SU-DHL-6 (cell line): Measurements from ENCODE around the gene IL10RB.

Source experiments
- H2AFZ ChIP-seq: fragments of 200-600 bp; sonication (generic); 2 replicates; pipeline ENCODE4 v1.6.1; 2014; ENCODE audit warnings: low read depth, mild to moderate bottlenecking, moderate library complexity, mixed read lengths, antibody characterized with exemption, low read length; ENCODE audit not compliant: severe bottlenecking
- H3F3A ChIP-seq: fragments of 200-600 bp; shearing (Covaris generic); 2 replicates; pipeline ENCODE4 v1.6.0; 2016; ENCODE audit warnings: antibody characterized with exemption, mild to moderate bottlenecking; ENCODE audit not compliant: insufficient read depth
- H3K27ac ChIP-seq: fragments of 200-600 bp; sonication (generic); 2 replicates; pipeline ENCODE4 v1.5.1; 2016; ENCODE audit warnings: low read depth, mild to moderate bottlenecking, low read length, moderate library complexity, mixed read lengths
- H3K27me3 ChIP-seq: fragments of 200-600 bp; sonication (generic), shearing (Covaris generic); 2 replicates; pipeline ENCODE4 v1.6.0; 2014; ENCODE audit warnings: mild to moderate bottlenecking, low read length
- H3K36me3 ChIP-seq: fragments of 200-600 bp; sonication (generic); 2 replicates; pipeline ENCODE4 v1.6.1; 2014; ENCODE audit warnings: mild to moderate bottlenecking, low read length, mixed read lengths
- H3K4me2 ChIP-seq: fragments of 300-600, 200-600 bp; shearing (Covaris generic), sonication (generic); 2 replicates; pipeline ENCODE4 v1.6.0; 2014; ENCODE audit warnings: low read length, low read depth, mild to moderate bottlenecking; ENCODE audit not compliant: poor library complexity, severe bottlenecking
- H3K4me3 ChIP-seq: fragments of 200-600 bp; sonication (generic); 2 replicates; pipeline ENCODE4 v1.5.1; 2014; ENCODE audit warnings: antibody characterized with exemption, low read length, mild to moderate bottlenecking, mixed read lengths; ENCODE audit not compliant: insufficient read depth, poor library complexity, severe bottlenecking
- H3K79me2 ChIP-seq: fragments of 200-600 bp; sonication (generic); 2 replicates; pipeline ENCODE4 v1.6.1; 2014; ENCODE audit warnings: mild to moderate bottlenecking, low read length, moderate library complexity; ENCODE audit not compliant: insufficient read depth
- H3K9ac ChIP-seq: fragments of 200-600 bp; sonication (generic); 2 replicates; pipeline ENCODE4 v1.7.0; 2014; ENCODE audit warnings: mild to moderate bottlenecking, low read length
- H3K9me2 ChIP-seq: fragments of 200-600 bp; sonication (generic); replicated peaks from 2 replicates; pipeline ENCODE4 v1.6.1; 2014; ENCODE audit warnings: low read length; ENCODE audit not compliant: insufficient read depth
- H3K9me3 ChIP-seq: fragments of 200-600 bp; sonication (generic); 2 replicates; pipeline ENCODE4 v1.6.1; 2014; ENCODE audit warnings: low read length, mixed read lengths; ENCODE audit not compliant: insufficient read depth
- H4K20me1 ChIP-seq: fragments of 200-600 bp; sonication (generic); 2 replicates; pipeline ENCODE4 v1.6.1; 2014; ENCODE audit warnings: low read depth, mild to moderate bottlenecking, antibody characterized with exemption, low read length, moderate library complexity, mixed read lengths
- CTCF ChIP-seq: fragments of 200-600 bp; sonication (generic); IDR thresholded peaks from one replicate; pipeline ENCODE4 v1.5.1; 2017; ENCODE audit warnings: antibody characterized with exemption, mild to moderate bottlenecking, low read length, moderate library complexity; ENCODE audit not compliant: insufficient read depth, poor library complexity, severe bottlenecking
- EZH2phosphoT487 ChIP-seq: fragments of 200-600 bp; sonication (generic), shearing (Covaris generic); conservative IDR thresholded peaks from 2 replicates; pipeline ENCODE4 v1.6.1; 2018; ENCODE audit warnings: mild to moderate bottlenecking, antibody characterized with exemption, low read length, moderate library complexity, mixed read lengths

The IL10RB gene

DNA sequence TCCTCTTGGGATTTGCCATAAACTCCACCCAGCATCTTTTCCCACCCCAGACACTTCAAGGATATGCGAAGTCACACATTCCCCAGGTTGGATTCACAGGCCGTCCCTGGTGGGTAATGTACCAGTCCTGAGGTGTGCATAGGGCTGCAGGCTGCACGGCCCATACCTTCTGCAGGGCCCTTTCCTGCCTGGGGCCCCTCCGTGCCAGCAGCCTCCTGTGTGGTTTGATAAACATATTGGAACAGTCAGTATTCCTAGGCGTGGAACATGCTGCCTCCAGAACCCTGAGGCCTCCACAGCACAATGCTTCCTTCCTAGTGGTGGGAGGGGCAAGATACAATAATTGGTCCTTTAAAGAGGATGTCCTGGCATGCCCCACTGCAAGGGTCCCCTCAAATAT lies 26.6 kb downstream of the IL10RB start:
- Histone ChIP-seq H3K27ac (no peak overlapping the region), H3K9ac (no peak overlapping the region), H4K20me1 (no peaks in the 10 kb centered on the region), H3K9me3 (no peaks in the 10 kb centered on the region), H3K79me2 (no peaks in the 10 kb centered on the region), H3K27me3 (no peaks in the 10 kb centered on the region), H3F3A (peaks cover 17% of the 10 kb centered on the region), H3K4me2 (no peak overlapping the region), H3K9me2 (no peaks in the 10 kb centered on the region), H2AFZ (no peak overlapping the region), H3K4me3 (no peak overlapping the region), H3K36me3 (no peaks in the 10 kb centered on the region)
- TF ChIP-seq EZH2phosphoT487 (no peak), CTCF (no peak)

- Histone ChIP-seq H3K27ac (no peak overlapping the region), H3K4me2 (no peak overlapping the region), H3K9ac (no peak overlapping the region)
Measured at GRCh38 chr21:33293136-33293535, 27.0 kb downstream of the IL10RB start.

GRCh38 chr21:33293811-33294216 lies 27.6 kb downstream of the IL10RB start:
- TF ChIP-seq CTCF: no peak
- no peak for TF ChIP-seq EZH2phosphoT487

More at GRCh38 chr21:33293136-33293535, 27.0 kb downstream of the IL10RB start:
- H3K36me3 ChIP-seq: no peaks in the 10 kb centered on the region
- no peaks in the 10 kb centered on the region for H3K79me2 ChIP-seq
- TF ChIP-seq CTCF (no peak), EZH2phosphoT487 (no peak)
- H3K9me3 ChIP-seq: no peaks in the 10 kb centered on the region
- no peaks in the 10 kb centered on the region for H4K20me1 ChIP-seq
- no peaks in the 10 kb centered on the region for H3K9me2 ChIP-seq
- no peak overlapping the region for H2AFZ ChIP-seq
- no peak overlapping the region for H3K4me3 ChIP-seq
- peaks cover 21% of the 10 kb centered on the region for H3F3A ChIP-seq
- no peaks in the 10 kb centered on the region for H3K27me3 ChIP-seq

More at GRCh38 chr21:33293811-33294216, 27.6 kb downstream of the IL10RB start:
- Histone ChIP-seq H3K79me2 (no peaks in the 10 kb centered on the region), H3K9me3 (no peaks in the 10 kb centered on the region), H4K20me1 (no peaks in the 10 kb centered on the region), H3K9ac (no peak overlapping the region), H3K27ac (no peak overlapping the region), H3K27me3 (no peaks in the 10 kb centered on the region), H3K4me3 (no peak overlapping the region), H2AFZ (no peak overlapping the region), H3K4me2 (no peak overlapping the region), H3K36me3 (no peaks in the 10 kb centered on the region), H3F3A (peaks cover 21% of the 10 kb centered on the region), H3K9me2 (no peaks in the 10 kb centered on the region)
